Neural cell (in vitro differentiated cells): ENCODE data around the gene ITPA. TPM values are rescaled to one million over a fixed set of nuclear protein-coding genes. Genes with fewer than 3 reads are reported as not detected.
A peak's percentile ranks its signal among the peaks of the same experiment; 100 is the strongest.

Source experiments
- H2AFZ ChIP-seq: fragments of 200-600, 300-800 bp; sonication (generic), shearing (Covaris generic); 2 replicates; pipeline ENCODE4 v1.6.0; 2014; ENCODE audit warnings: low read depth, mild to moderate bottlenecking, antibody characterized with exemption, low read length, moderate library complexity
- H3F3A ChIP-seq: fragments of 200-600 bp; shearing (Covaris generic); 2 replicates; pipeline ENCODE4 v1.6.1; 2016; ENCODE audit warnings: mild to moderate bottlenecking, moderate library complexity, mixed read lengths, antibody characterized with exemption, low read length; ENCODE audit not compliant: insufficient read depth, poor library complexity, severe bottlenecking
- H3K27ac ChIP-seq: fragments of 200-600, 300-800 bp; sonication (generic), shearing (Covaris generic); 2 replicates; pipeline ENCODE4 v1.5.1; 2014; ENCODE audit warnings: mild to moderate bottlenecking, low read length, moderate library complexity
- H3K27me3 ChIP-seq: fragments of 300-800, 200-600 bp; sonication (generic), shearing (Covaris generic); 2 replicates; pipeline ENCODE4 v1.6.0; 2014; ENCODE audit warnings: mild to moderate bottlenecking, low read depth, low read length, moderate library complexity; ENCODE audit not compliant: insufficient read depth
- H3K36me3 ChIP-seq: fragments of 300-800, 200-600 bp; sonication (generic), shearing (Covaris generic); 2 replicates; pipeline ENCODE4 v1.5.1; 2014; ENCODE audit warnings: mild to moderate bottlenecking, antibody characterized with exemption, low read length, moderate library complexity; ENCODE audit not compliant: insufficient read depth
- H3K4me2 ChIP-seq: fragments of 300-800, 200-600 bp; sonication (generic), shearing (Covaris generic); 2 replicates; pipeline ENCODE4 v1.6.0; 2014; ENCODE audit warnings: mild to moderate bottlenecking, low read length
- H3K4me3 ChIP-seq: fragments of 300-800, 200-600 bp; sonication (generic), shearing (Covaris generic); 2 replicates; pipeline ENCODE4 v1.5.1; 2014; ENCODE audit warnings: mild to moderate bottlenecking, low read length, moderate library complexity
- H3K79me2 ChIP-seq: fragments of 200-600 bp; shearing (Covaris generic); replicated peaks from 2 replicates; pipeline ENCODE4 v1.6.0; 2014; ENCODE audit warnings: mild to moderate bottlenecking, low read length, moderate library complexity; ENCODE audit not compliant: insufficient read depth
- H3K9ac ChIP-seq: fragments of 300-800, 200-600 bp; sonication (generic), shearing (Covaris generic); 2 replicates; pipeline ENCODE4 v1.6.1; 2016; ENCODE audit warnings: mild to moderate bottlenecking, low read length, mixed read lengths
- H3K9me2 ChIP-seq: fragments of 200-600 bp; shearing (Covaris generic); 2 replicates; pipeline ENCODE4 v1.6.1; 2016; ENCODE audit warnings: mild to moderate bottlenecking, low read length, mixed read lengths; ENCODE audit not compliant: insufficient read depth
- H3K9me3 ChIP-seq: fragments of 200-600, 300-800 bp; sonication (generic), shearing (Covaris generic); 2 replicates; pipeline ENCODE4 v1.6.1; 2016; ENCODE audit warnings: mild to moderate bottlenecking, mixed run types, low read length, moderate library complexity, mixed read lengths
- H4K20me1 ChIP-seq: fragments of 200-600 bp; shearing (Covaris generic); 2 replicates; pipeline ENCODE4 v1.6.1; 2016; ENCODE audit warnings: mild to moderate bottlenecking, mixed run types; ENCODE audit not compliant: insufficient read depth
- EP300 ChIP-seq: fragments of 450-650 bp; conservative IDR thresholded peaks from 2 replicates; pipeline ENCODE4 v1.6.1; 2014; ENCODE audit warnings: antibody characterized with exemption, mild to moderate bottlenecking, moderate library complexity; ENCODE audit not compliant: poor library complexity, severe bottlenecking
- EZH2 ChIP-seq: fragments of 200-600, 300-800 bp; shearing (Covaris generic), sonication (generic); IDR thresholded peaks from 2 replicates; pipeline ENCODE4 v1.6.1; 2014; ENCODE audit warnings: antibody characterized with exemption, low read length, borderline replicate concordance, mild to moderate bottlenecking; ENCODE audit not compliant: insufficient read depth, poor library complexity, severe bottlenecking
- MXI1 ChIP-seq: fragments of 450-650 bp; conservative IDR thresholded peaks from 2 replicates; pipeline ENCODE4 v1.6.1; 2014; ENCODE audit warnings: antibody characterized with exemption, mild to moderate bottlenecking; ENCODE audit not compliant: poor library complexity, severe bottlenecking
- POLR2AphosphoS5 ChIP-seq: IDR thresholded peaks from 2 replicates; pipeline ENCODE4 v1.6.1; 2012
- RAD21 ChIP-seq: fragments of 450-650 bp; conservative IDR thresholded peaks from 2 replicates; pipeline ENCODE4 v1.6.1; 2014; ENCODE audit warnings: antibody characterized with exemption, mild to moderate bottlenecking, moderate library complexity
- SMC3 ChIP-seq: fragments of 450-650 bp; conservative IDR thresholded peaks from 2 replicates; pipeline ENCODE4 v1.6.1; 2014; ENCODE audit warnings: antibody characterized with exemption, mild to moderate bottlenecking, moderate library complexity; ENCODE audit not compliant: poor library complexity
- TAF1 ChIP-seq: IDR thresholded peaks from 2 replicates; pipeline ENCODE4 v1.6.1; 2012; ENCODE audit warnings: low read depth
- polyA plus RNA-seq: library from polyadenylated mRNA; depleted of rRNA; stranded (reverse); fragments of >200 nt; gene quantifications from 2 replicates; pipeline ENCODE4 v1.2.3, GENCODE V29; 2014
- TF ChIP-seq, protein P1 (sequence below): fragments of 450-650 bp; IDR thresholded peaks from 2 replicates; pipeline ENCODE4 v1.5.1; 2014; ENCODE audit warnings: antibody characterized with exemption, mild to moderate bottlenecking, moderate library complexity; ENCODE audit not compliant: poor library complexity, severe bottlenecking
- TF ChIP-seq, protein P2 (sequence below): IDR thresholded peaks from 2 replicates; pipeline ENCODE4 v1.6.1; 2012; ENCODE audit warnings: borderline replicate concordance

The ITPA gene
- polyA plus RNA-seq, 1 donor from 2014 or later: 87.1 TPM

DNA sequence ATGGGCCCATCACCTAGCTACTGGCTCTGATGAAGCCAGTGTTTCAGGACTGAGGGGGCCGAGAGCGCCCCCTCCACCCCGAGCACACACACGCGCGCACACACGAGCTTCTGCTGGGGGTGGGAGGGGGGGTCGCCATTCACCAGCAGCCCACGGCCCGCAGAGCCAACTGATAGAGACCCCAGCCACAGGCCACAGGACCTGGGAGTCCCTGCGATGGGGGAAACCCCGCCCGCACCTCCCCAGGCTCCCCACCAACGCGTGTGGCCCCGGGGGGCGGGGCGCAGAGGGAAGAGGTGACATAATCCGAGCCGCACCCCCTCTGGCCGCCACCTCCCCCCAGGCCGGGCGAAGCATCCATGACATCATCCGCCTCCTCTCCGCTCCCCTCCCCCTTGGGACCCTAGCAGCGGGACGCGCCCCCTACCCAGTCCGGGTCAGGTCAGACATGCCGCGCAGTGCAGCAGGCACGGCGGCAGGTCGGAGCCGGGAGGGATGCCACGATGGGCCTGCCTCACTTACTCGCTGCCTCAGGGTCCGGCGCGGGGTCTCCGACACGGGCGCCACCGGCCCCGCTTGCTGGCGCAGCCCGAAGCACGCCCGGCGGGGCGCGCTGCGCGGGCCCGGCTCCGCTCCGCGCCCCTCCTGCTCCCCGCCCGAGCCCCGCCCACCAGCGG is 36.2 kb upstream of the ITPA start, which contains the start of gene LZTS3:
Gene LZTS3 (minus strand): TSS at position 617 of the 677 bp plus-strand sequence. CDS start 6,386 bp downstream, outside the sequence.
- Histone ChIP-seq H3K9ac (peak within 1 kb of the TSS; percentile 94), H3K4me2 (peak within 1 kb of the TSS; percentile 98), H3K9me2 (no peaks in the 10 kb centered on the region), H3K79me2 (peaks cover 5% of the 10 kb centered on the region), H3K27ac (peak within 1 kb of the TSS; percentile 87), H4K20me1 (no peaks in the 10 kb centered on the region), H3F3A (no peaks in the 10 kb centered on the region), H2AFZ (peak within 1 kb of the TSS; percentile 73), H3K27me3 (no peaks in the 10 kb centered on the region), H3K4me3 (peak within 1 kb of the TSS; percentile 84), H3K9me3 (no peaks in the 10 kb centered on the region), H3K36me3 (no peaks in the 10 kb centered on the region)
- TF ChIP-seq RAD21 (no peak), EP300 (peak; percentile 76), MXI1 (peak; percentile 90), EZH2 (no peak), SMC3 (no peak), TAF1 (peak; percentile 12), POLR2AphosphoS5 (peak; percentile 84)
- TF ChIP-seq, protein P1, sequence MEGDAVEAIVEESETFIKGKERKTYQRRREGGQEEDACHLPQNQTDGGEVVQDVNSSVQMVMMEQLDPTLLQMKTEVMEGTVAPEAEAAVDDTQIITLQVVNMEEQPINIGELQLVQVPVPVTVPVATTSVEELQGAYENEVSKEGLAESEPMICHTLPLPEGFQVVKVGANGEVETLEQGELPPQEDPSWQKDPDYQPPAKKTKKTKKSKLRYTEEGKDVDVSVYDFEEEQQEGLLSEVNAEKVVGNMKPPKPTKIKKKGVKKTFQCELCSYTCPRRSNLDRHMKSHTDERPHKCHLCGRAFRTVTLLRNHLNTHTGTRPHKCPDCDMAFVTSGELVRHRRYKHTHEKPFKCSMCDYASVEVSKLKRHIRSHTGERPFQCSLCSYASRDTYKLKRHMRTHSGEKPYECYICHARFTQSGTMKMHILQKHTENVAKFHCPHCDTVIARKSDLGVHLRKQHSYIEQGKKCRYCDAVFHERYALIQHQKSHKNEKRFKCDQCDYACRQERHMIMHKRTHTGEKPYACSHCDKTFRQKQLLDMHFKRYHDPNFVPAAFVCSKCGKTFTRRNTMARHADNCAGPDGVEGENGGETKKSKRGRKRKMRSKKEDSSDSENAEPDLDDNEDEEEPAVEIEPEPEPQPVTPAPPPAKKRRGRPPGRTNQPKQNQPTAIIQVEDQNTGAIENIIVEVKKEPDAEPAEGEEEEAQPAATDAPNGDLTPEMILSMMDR: no peak
- TF ChIP-seq, protein P2, sequence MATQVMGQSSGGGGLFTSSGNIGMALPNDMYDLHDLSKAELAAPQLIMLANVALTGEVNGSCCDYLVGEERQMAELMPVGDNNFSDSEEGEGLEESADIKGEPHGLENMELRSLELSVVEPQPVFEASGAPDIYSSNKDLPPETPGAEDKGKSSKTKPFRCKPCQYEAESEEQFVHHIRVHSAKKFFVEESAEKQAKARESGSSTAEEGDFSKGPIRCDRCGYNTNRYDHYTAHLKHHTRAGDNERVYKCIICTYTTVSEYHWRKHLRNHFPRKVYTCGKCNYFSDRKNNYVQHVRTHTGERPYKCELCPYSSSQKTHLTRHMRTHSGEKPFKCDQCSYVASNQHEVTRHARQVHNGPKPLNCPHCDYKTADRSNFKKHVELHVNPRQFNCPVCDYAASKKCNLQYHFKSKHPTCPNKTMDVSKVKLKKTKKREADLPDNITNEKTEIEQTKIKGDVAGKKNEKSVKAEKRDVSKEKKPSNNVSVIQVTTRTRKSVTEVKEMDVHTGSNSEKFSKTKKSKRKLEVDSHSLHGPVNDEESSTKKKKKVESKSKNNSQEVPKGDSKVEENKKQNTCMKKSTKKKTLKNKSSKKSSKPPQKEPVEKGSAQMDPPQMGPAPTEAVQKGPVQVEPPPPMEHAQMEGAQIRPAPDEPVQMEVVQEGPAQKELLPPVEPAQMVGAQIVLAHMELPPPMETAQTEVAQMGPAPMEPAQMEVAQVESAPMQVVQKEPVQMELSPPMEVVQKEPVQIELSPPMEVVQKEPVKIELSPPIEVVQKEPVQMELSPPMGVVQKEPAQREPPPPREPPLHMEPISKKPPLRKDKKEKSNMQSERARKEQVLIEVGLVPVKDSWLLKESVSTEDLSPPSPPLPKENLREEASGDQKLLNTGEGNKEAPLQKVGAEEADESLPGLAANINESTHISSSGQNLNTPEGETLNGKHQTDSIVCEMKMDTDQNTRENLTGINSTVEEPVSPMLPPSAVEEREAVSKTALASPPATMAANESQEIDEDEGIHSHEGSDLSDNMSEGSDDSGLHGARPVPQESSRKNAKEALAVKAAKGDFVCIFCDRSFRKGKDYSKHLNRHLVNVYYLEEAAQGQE: peak; percentile 60

DNA sequence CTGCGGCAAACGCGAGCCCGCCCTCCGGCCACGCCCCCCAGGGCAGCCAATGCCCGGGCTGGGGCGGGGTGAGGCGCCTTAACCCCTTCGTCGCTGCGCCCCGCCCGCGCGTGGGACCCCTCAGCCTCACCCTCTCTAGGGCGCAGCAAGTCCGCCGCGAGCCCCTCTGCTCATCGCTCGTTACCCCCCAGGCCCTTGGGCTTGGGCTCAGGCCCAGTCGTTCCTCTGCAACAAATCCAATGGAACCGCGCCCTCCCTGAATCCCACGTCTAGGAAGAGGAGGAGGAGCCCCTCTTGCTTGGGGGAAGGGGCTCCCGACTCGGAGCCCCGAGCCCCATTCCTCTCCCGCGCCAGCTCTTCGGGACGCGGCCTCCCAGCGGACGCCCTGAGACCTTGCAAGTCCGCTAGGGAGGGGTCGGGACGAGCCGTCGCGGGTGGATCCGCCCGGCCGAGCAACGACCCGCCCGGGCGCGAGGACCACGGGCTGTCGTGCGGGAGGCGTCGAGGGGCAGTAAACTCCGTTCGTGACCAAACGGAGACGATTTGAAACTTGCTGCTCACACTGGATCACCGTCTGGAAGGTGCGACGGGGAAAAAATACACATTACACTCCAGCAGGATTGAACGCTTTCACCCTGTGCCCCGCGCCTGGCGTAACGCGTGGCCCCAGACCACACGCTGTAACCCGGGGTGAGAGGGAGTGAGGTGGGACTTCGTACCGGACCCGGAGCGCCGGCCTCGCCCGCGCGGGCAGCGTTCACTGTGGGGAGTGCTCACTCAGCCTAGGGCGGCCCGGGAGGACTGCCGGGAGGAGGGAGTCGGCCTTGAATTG is 35.5 kb upstream of the ITPA start:
- Histone ChIP-seq H3K27ac (peak overlapping the region; percentile 71), H3K36me3 (no peaks in the 10 kb centered on the region), H3K9me2 (no peaks in the 10 kb centered on the region), H3K4me3 (peak overlapping the region; percentile 84), H3K79me2 (peaks cover 5% of the 10 kb centered on the region), H4K20me1 (no peaks in the 10 kb centered on the region), H3F3A (no peaks in the 10 kb centered on the region), H2AFZ (peak overlapping the region; percentile 63), H3K9me3 (no peaks in the 10 kb centered on the region), H3K27me3 (no peaks in the 10 kb centered on the region), H3K4me2 (peak overlapping the region; percentile 36), H3K9ac (peak overlapping the region; percentile 94)
- TF ChIP-seq EZH2: no peak
- no peak for TF ChIP-seq RAD21
- no peak for TF ChIP-seq EP300
- TF ChIP-seq, protein P2: peak; percentile 41
- TF ChIP-seq, protein P1: peak; percentile 57
- peak; percentile 6 for TF ChIP-seq TAF1
- peak; percentile 10 for TF ChIP-seq SMC3
- peak; percentile 51 for TF ChIP-seq MXI1
- TF ChIP-seq POLR2AphosphoS5: peak; percentile 45
